Spinal cord (tissue), 10 donors: Measurements from ENCODE around the gene AXIN2. TPM values are rescaled to one million over a fixed set of nuclear protein-coding genes. Genes with fewer than 3 reads are reported as not detected.

Experiments used
- DNase-seq, 6 donors: peaks; one replicate each; pipeline versions ENCODE4 v3.0.0 to v3.0.0-alpha.2; 2013 to 2015; ENCODE audit warnings: low spot score in 6 of 6, low read depth in 4 of 6
- H3K27ac ChIP-seq: one replicate; pipeline ENCODE4 v1.5.1; 2013; ENCODE audit warnings: low read depth, low read length, control low read depth
- H3K27me3 ChIP-seq: one replicate; pipeline ENCODE4 v1.6.1; 2013; ENCODE audit warnings: low read length; ENCODE audit not compliant: control insufficient read depth, insufficient read depth
- H3K36me3 ChIP-seq: one replicate; pipeline ENCODE4 v1.6.1; 2013; ENCODE audit warnings: low read length; ENCODE audit not compliant: control insufficient read depth, insufficient read depth
- H3K4me1 ChIP-seq: one replicate; pipeline ENCODE4 v1.6.1; 2013; ENCODE audit warnings: low read length; ENCODE audit not compliant: control insufficient read depth, insufficient read depth
- H3K4me3 ChIP-seq: one replicate; pipeline ENCODE4 v1.5.1; 2013; ENCODE audit warnings: low read depth, low read length, control low read depth
- H3K9me3 ChIP-seq: one replicate; pipeline ENCODE4 v1.6.1; 2013; ENCODE audit warnings: low read length; ENCODE audit not compliant: control insufficient read depth, insufficient read depth
- WGBS: methylation state at CpG from one replicate; pipeline ENCODE4 v1.1.5; 2013; ENCODE audit warnings: missing lambda C conversion rate; ENCODE audit not compliant: insufficient coverage; 5-methylcytosine and 5-hydroxymethylcytosine counted together
- long read RNA-seq, 4 donors: transcript quantifications; one replicate each; lab custom pipeline, GENCODE V29; 2026
- polyA plus RNA-seq, 2 donors: library from polyadenylated mRNA; unstranded; fragments of 120-200 nt; gene quantifications; one replicate each; pipeline ENCODE4 v1.2.1, GENCODE V29; 2013; ENCODE audit not compliant: insufficient read length in 2 of 2
- total RNA-seq, 2 donors: library from RNA; depleted of rRNA in 1 of 2; stranded (reverse); fragments of 120-200 nt in 1 of 2; fragments of >200 nt in 1 of 2; gene quantifications; one replicate each; pipeline versions ENCODE4 v1.2.3 to v1.2.4, GENCODE V29; 2013 to 2014
- donor health status: healthy.

AXIN2 gene, protein sequence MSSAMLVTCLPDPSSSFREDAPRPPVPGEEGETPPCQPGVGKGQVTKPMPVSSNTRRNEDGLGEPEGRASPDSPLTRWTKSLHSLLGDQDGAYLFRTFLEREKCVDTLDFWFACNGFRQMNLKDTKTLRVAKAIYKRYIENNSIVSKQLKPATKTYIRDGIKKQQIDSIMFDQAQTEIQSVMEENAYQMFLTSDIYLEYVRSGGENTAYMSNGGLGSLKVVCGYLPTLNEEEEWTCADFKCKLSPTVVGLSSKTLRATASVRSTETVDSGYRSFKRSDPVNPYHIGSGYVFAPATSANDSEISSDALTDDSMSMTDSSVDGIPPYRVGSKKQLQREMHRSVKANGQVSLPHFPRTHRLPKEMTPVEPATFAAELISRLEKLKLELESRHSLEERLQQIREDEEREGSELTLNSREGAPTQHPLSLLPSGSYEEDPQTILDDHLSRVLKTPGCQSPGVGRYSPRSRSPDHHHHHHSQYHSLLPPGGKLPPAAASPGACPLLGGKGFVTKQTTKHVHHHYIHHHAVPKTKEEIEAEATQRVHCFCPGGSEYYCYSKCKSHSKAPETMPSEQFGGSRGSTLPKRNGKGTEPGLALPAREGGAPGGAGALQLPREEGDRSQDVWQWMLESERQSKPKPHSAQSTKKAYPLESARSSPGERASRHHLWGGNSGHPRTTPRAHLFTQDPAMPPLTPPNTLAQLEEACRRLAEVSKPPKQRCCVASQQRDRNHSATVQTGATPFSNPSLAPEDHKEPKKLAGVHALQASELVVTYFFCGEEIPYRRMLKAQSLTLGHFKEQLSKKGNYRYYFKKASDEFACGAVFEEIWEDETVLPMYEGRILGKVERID
- 10 to 100 TPM; 17.4 to 51.4 TPM for total RNA-seq
- 10 to 100 TPM; 32.1 to 34.8 TPM for polyA plus RNA-seq
- long read RNA-seq, donor 1, partial matches to known transcripts = 0 of 2 reads
- long read RNA-seq, donor 1, other reads (novel, unspliced or antisense) = 0 of 2 reads
- long read RNA-seq, donor 2 = 0 reads
- long read RNA-seq, donor 3, partial matches to known transcripts = 0 of 2 reads
- long read RNA-seq, donor 3, other reads (novel, unspliced or antisense) = 0 of 2 reads
- long read RNA-seq, donor 4, full-length matches to known transcripts = 4 of 4 reads
- long read RNA-seq, donor 4, partial matches to known transcripts = 0 of 4 reads
- long read RNA-seq, donor 4, other reads (novel, unspliced or antisense) = 0 of 4 reads

DNA sequence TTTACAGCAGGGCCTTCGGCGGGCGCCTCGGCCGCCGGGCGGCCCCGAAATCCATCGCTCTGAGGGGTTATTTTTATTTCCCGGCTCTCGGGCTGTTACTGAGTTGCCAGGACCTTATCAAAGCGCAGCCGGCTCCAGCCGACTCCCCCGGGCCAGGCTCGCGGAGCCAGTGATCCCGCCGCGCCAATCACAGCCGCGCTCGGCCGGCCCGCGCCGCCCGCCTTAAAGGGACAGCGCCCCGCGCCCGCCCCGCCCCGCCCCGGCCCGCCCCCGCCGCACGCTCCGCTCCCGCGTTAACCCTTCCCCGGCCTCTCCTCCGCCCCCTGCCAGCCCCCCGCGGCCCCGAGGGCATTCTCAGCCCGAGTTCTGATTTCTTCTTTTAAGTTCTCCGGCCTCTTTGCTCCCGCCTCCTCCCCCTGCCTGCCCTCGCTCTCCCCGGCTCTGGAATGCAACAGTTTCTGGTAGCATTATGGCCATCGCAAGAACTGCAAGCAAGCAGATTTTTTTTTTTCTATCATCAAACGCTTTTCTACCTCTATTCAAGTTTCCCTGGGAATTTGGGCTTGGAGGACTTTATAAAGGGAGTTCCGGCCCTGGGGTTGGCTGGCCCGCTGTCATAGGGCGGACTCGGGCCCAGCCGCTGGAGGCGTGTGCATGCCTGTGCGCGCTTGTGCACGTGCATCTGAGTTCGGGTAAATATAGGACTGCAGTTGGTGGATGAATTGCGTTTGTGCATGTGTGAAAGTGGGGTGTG, at the start of gene AXIN2:
AXIN2 (minus strand) TSS at position 197 of the 754 bp plus-strand sequence. CDS start 3,028 bp downstream, outside the sequence.
- Histone ChIP-seq H3K4me3 (peak within 1 kb of the TSS; percentile 51), H3K36me3 (peaks cover 5% of the 10 kb centered on the region), H3K27ac (peak within 1 kb of the TSS; percentile 90), H3K4me1 (peaks cover 42% of the 10 kb centered on the region), H3K27me3 (no peaks in the 10 kb centered on the region), H3K9me3 (no peaks in the 10 kb centered on the region)
- peak in 3 of 6 donors; percentile 78 to 97 (median 95) for DNase-seq
- under 1% methylated on average over 55 of the region's 65 CpGs for WGBS

DNA sequence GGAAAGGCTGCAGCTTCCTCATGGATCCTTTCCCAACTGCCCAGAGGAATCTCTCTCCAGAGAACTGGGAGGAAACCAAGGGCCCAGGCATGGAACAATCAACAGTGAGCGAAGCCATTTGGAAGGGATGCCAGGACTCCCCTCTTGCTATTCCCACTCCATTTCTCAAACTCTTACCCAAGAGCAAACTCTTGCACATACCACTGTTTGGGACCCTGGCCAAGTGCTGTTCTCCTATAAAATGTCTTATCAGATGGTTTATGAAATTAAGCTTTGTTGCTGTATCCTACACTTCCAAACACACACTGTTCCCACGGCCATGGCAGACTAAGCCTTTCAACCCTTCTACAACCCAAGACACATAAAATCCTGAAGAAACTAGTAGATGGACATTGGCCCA, 48.3 kb upstream of the AXIN2 start:
- Histone ChIP-seq H3K4me1 (no peaks in the 10 kb centered on the region), H3K36me3 (no peaks in the 10 kb centered on the region), H3K27me3 (no peaks in the 10 kb centered on the region), H3K9me3 (no peaks in the 10 kb centered on the region), H3K27ac (no peak overlapping the region), H3K4me3 (no peak overlapping the region)
- 100% methylated on average over 1 of the region's 2 CpGs for WGBS
- DNase-seq = no peak

DNA sequence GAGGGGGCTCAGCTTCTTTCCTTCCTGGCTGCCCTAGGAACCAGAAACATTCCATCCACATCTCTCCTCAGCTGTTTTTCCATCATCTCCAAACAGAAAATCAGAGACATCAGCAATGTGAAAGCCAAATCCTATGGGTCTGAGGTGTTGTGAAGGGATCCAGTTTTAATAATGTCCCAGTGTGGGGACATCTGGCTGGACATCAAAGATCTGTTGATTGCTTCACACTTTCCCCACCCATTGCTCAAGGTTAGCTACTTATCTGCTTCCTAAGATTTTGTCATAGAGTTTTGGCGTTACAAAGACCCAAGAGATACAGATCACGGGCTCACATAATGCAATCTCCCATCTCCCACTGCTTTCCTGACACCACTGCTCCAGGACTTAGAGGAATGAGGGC, 47.8 kb upstream of the AXIN2 start:
- DNase-seq = no peak
- Histone ChIP-seq H3K36me3 (no peaks in the 10 kb centered on the region), H3K4me3 (no peak overlapping the region), H3K4me1 (no peaks in the 10 kb centered on the region), H3K27me3 (no peaks in the 10 kb centered on the region), H3K9me3 (no peaks in the 10 kb centered on the region), H3K27ac (no peak overlapping the region)
- WGBS = 100% methylated on average over 2 of the region's 2 CpGs

DNA sequence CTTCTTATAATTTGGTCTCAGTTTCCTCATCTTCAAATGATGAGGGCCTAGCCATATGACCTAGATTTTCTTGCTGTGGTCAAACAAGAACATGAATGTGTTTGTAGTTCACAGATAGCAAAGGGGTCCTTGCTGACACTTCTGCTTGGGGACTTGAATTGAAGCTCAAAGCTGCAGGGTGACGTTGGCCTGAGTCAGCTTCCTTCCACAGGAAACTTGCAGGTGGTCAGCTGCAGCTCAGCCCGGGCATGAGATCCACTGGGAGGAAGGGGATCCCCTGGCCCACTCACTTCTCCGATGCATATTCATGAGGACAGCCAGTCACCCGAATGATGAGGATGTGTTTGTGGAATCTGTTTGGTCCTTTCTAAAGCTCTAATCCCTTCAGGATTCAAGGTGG, 42.6 kb upstream of the AXIN2 start:
- no peak for DNase-seq
- Histone ChIP-seq H3K9me3 (no peaks in the 10 kb centered on the region), H3K27me3 (no peaks in the 10 kb centered on the region), H3K4me1 (peaks cover 3% of the 10 kb centered on the region), H3K4me3 (no peak overlapping the region), H3K36me3 (no peaks in the 10 kb centered on the region), H3K27ac (no peak overlapping the region)
- WGBS = 63% methylated on average over 4 of the region's 4 CpGs

DNA sequence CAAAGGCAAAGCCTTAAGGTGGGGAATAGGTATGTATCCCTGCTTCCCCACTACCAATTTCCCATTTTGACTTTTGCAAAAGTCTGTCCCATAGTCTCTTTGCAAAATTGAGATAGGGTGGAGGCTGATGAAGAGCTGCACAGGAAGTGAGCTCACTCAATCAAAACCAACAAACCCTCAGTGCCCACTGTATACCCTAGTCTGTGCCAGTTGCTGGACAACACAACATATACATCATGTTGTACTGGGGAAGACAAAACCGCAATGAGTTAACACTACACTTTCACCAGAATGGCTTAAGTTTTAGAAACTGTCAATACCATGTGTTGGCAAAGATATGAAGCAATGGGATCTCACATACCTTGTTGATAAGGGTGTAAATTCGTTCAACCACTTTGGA, 40.4 kb upstream of the AXIN2 start:
- WGBS = no CpG with 5 or more reads among the region's 2 CpGs
- no peak for DNase-seq
- Histone ChIP-seq H3K4me1 (peaks cover 3% of the 10 kb centered on the region), H3K27me3 (no peaks in the 10 kb centered on the region), H3K9me3 (no peaks in the 10 kb centered on the region), H3K4me3 (no peak overlapping the region), H3K27ac (no peak overlapping the region), H3K36me3 (no peaks in the 10 kb centered on the region)

DNA sequence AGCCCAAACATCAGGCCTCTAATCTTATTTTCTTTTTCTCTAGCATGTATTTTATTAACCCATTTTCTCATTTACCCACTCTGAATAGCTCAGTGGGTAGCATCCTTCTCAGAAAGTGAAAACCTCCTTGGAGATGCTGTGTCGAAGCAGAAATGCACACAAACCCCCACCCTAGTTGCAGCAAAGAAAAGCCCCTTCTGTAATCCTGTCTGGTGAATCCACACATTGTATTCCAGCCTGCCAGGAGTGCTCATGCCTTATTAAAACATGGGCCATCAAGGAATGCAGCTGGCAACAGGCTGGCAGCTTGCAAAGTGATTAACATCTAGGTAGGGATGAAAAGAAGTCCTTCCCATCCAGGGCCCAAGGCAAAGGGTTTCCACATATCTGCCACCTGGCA, 39.7 kb upstream of the AXIN2 start:
- no peaks in the 10 kb centered on the region for H3K36me3 ChIP-seq
- 20% methylated on average over 1 of the region's 1 CpG for WGBS
- no peaks in the 10 kb centered on the region for H3K27me3 ChIP-seq
- no peak overlapping the region for H3K4me3 ChIP-seq
- no peaks in the 10 kb centered on the region for H3K9me3 ChIP-seq
- peak in 2 of 6 donors; percentile 41 to 55 for DNase-seq
- no peak overlapping the region for H3K27ac ChIP-seq
- peaks cover 3% of the 10 kb centered on the region for H3K4me1 ChIP-seq

DNA sequence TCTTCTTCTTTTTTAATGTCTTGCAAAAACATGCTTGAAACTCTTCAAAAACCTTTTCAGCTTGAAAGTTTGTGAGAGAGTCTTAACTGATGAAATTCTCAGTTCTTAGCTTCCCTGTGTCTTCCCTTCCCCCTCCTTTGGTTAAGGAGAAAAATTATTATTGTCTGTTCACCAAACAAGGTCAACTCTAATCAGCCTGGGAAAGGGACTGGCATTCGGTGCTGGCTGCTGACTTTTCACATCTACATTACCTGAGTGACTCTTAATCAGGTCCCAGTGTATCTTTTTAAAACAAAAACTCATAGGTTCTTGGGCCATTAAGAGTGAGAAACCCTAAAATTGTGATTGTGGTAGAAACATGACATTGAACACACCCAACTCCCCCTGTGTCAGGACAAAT, 39.1 kb upstream of the AXIN2 start:
- WGBS = no CpG with 5 or more reads among the region's 1 CpG
- no peaks in the 10 kb centered on the region for H3K27me3 ChIP-seq
- no peak for DNase-seq
- H3K36me3 ChIP-seq = no peaks in the 10 kb centered on the region
- H3K9me3 ChIP-seq = no peaks in the 10 kb centered on the region
- H3K27ac ChIP-seq = no peak overlapping the region
- H3K4me3 ChIP-seq = no peak overlapping the region
- H3K4me1 ChIP-seq = peaks cover 3% of the 10 kb centered on the region

DNA sequence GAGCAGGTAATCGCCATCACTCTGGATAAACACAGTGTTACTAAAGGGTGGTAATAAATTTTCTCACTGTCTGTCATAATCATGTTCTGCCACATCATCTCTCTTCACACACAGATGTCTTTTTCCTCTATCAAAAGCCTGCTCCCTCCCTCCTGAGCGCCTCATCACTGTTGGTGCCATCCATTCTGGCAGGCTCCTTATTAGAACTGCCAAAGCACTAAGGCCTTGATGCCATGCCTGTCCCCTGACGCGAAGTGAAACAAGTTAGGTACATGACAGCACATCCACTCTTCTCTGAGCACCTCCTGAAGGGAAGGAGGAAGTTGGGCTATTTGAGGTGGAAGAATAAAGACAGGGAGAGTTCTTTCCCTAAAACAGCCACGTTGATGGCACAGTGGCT, 38.2 kb upstream of the AXIN2 start:
- Histone ChIP-seq H3K36me3 (no peaks in the 10 kb centered on the region), H3K4me3 (no peak overlapping the region), H3K27ac (no peak overlapping the region), H3K9me3 (no peaks in the 10 kb centered on the region), H3K27me3 (no peaks in the 10 kb centered on the region), H3K4me1 (peaks cover 5% of the 10 kb centered on the region)
- peak in 1 of 6 donors; percentile 25 for DNase-seq
- 100% methylated on average over 1 of the region's 5 CpGs for WGBS

DNA sequence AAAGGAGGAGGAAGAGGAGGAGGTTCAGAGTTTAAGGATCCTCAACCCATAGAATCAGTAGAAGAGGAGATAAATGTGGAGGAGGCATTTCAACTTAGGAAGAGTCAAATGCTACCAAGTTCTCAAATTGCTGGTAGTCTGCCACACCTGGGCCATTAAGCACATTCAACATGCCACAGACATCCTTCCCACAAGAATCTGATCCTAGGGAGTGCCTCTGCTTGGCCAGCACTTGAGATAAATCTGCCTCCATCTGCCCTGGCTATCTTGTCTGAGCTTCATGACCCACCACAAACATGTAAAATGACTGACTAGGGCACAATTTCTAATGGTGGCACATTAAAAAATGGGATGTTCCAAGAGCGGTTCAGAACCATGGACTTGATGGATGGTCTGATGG, 37.3 kb upstream of the AXIN2 start:
- no peak overlapping the region for H3K4me3 ChIP-seq
- peaks cover 11% of the 10 kb centered on the region for H3K4me1 ChIP-seq
- H3K9me3 ChIP-seq = no peaks in the 10 kb centered on the region
- no peaks in the 10 kb centered on the region for H3K27me3 ChIP-seq
- H3K36me3 ChIP-seq = no peaks in the 10 kb centered on the region
- no CpG with 5 or more reads among the region's 1 CpG for WGBS
- DNase-seq = no peak
- H3K27ac ChIP-seq = no peak overlapping the region
